ENCODE data around the gene KRT81. TPM values are rescaled to one million over a fixed set of nuclear protein-coding genes. Genes with fewer than 3 reads are reported as not detected.
"Not testable (repeated sequence)": the region's sequence is repeated elsewhere in the genome, so short reads cannot be mapped to it uniquely, and the experiment has no call there.

KRT81 gene
- total RNA-seq, 1 experiment from 2014 or later = 2.5 TPM

- intact Hi-C loops (cut with micrococcal nuclease; ENCODE audit: unreplicated experiment) = no loop called here
These were observed 4.3 kb upstream of the KRT81 start for GRCh38 chr12:52295663-52296062.

GRCh38 chr12:52294803-52295202 lies 3.5 kb upstream of the KRT81 start:
- TF ChIP-seq, protein P1, sequence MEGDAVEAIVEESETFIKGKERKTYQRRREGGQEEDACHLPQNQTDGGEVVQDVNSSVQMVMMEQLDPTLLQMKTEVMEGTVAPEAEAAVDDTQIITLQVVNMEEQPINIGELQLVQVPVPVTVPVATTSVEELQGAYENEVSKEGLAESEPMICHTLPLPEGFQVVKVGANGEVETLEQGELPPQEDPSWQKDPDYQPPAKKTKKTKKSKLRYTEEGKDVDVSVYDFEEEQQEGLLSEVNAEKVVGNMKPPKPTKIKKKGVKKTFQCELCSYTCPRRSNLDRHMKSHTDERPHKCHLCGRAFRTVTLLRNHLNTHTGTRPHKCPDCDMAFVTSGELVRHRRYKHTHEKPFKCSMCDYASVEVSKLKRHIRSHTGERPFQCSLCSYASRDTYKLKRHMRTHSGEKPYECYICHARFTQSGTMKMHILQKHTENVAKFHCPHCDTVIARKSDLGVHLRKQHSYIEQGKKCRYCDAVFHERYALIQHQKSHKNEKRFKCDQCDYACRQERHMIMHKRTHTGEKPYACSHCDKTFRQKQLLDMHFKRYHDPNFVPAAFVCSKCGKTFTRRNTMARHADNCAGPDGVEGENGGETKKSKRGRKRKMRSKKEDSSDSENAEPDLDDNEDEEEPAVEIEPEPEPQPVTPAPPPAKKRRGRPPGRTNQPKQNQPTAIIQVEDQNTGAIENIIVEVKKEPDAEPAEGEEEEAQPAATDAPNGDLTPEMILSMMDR (conservative IDR thresholded peaks at IDR 0.05) = no peak
- TF ChIP-seq EZH2 (IDR thresholded peaks at IDR 0.05; ENCODE audit: low read depth) = no peak
- ChIA-PET CTCF (no interaction called here), POLR2A (ENCODE audit: unreplicated experiment) (interaction anchor here (0.6 kb wide), 2 partner anchors 141 to 228 kb away, joined by 3 to 10 read pairs; no protein-coding TSS in a partner anchor)
- Histone ChIP-seq H2AFZ (no peak overlapping the region), H3K4me2 (no peak overlapping the region), H3K79me2 (ENCODE audit: low read depth) (no peaks in the 10 kb centered on the region), H3K4me3 (no peak overlapping the region), H3K36me3 (ENCODE audit: low read depth) (no peaks in the 10 kb centered on the region), H3K27me3 (ENCODE audit: insufficient read depth, low read depth) (no peaks in the 10 kb centered on the region), H4K20me1 (ENCODE audit: insufficient read depth) (no peaks in the 10 kb centered on the region), H3K9me3 (ENCODE audit: insufficient read depth, low read depth) (no peaks in the 10 kb centered on the region), H3K27ac (no peak overlapping the region), H3F3A (ENCODE audit: insufficient read depth, low read depth) (0 out of 2 replicates have a peak, but pooled peaks cover 6% of the 10 kb centered on the region), H3K4me1 (replicated peaks; ENCODE audit: insufficient read depth) (0 out of 2 replicates have a peak, but pooled peaks cover 4% of the 10 kb centered on the region), H3K9me2 (ENCODE audit: insufficient read depth) (no peaks in the 10 kb centered on the region)
- no peak for DNase-seq
- BruUV-seq (replicated peaks) = no TSS peak
- intact Hi-C loops (cut with micrococcal nuclease; ENCODE audit: unreplicated experiment) = no loop called here

More at GRCh38 chr12:52295663-52296062, 4.3 kb upstream of the KRT81 start:
- TF ChIP-seq EZH2 (IDR thresholded peaks at IDR 0.05; ENCODE audit: low read depth) = no peak
- TF ChIP-seq, protein P1 (conservative IDR thresholded peaks at IDR 0.05) = no peak
- H3K9me2 ChIP-seq (ENCODE audit: insufficient read depth) = no peaks in the 10 kb centered on the region
- H3F3A ChIP-seq (ENCODE audit: insufficient read depth, low read depth) = 0 out of 2 replicates have a peak, but pooled peaks cover 6% of the 10 kb centered on the region
- H3K4me2 ChIP-seq = no peak overlapping the region
- H2AFZ ChIP-seq = no peak overlapping the region
- DNase-seq = no peak
- no peak overlapping the region for H3K27ac ChIP-seq
- H3K9me3 ChIP-seq (ENCODE audit: insufficient read depth, low read depth) = no peaks in the 10 kb centered on the region
- no peaks in the 10 kb centered on the region for H3K79me2 ChIP-seq (ENCODE audit: low read depth)
- no peak overlapping the region for H3K4me3 ChIP-seq
- no peaks in the 10 kb centered on the region for H4K20me1 ChIP-seq (ENCODE audit: insufficient read depth)
- BruUV-seq (replicated peaks) = no TSS peak
- H3K27me3 ChIP-seq (ENCODE audit: insufficient read depth, low read depth) = no peaks in the 10 kb centered on the region
- H3K36me3 ChIP-seq (ENCODE audit: low read depth) = no peaks in the 10 kb centered on the region
- ChIA-PET POLR2A (ENCODE audit: unreplicated experiment) (interaction anchor here (0.6 kb wide), 2 partner anchors 17 to 227 kb away, joined by 3 to 4 read pairs; no protein-coding TSS in a partner anchor), CTCF (no interaction called here)
- H3K4me1 ChIP-seq (replicated peaks; ENCODE audit: insufficient read depth) = 0 out of 2 replicates have a peak, but pooled peaks cover 4% of the 10 kb centered on the region

- H2AFZ ChIP-seq = no peak overlapping the region
- DNase-seq = no peak
- intact Hi-C loops (cut with micrococcal nuclease; ENCODE audit: unreplicated experiment) = no loop called here
- ChIA-PET POLR2A (ENCODE audit: unreplicated experiment) (interaction anchor here (0.6 to 0.7 kb wide), 2 partner anchors 26 to 91 kb away, joined by 3 read pairs; no protein-coding TSS in a partner anchor), CTCF (interaction anchor here (0.6 kb wide), 1 partner anchor 15 kb away, joined by 9 read pairs; no protein-coding TSS in a partner anchor)
- no TSS peak for BruUV-seq (replicated peaks)
- H3K36me3 ChIP-seq (ENCODE audit: low read depth) = no peaks in the 10 kb centered on the region
- H3K9me2 ChIP-seq (ENCODE audit: insufficient read depth) = no peaks in the 10 kb centered on the region
- H3K79me2 ChIP-seq (ENCODE audit: low read depth) = no peaks in the 10 kb centered on the region
- no peaks in the 10 kb centered on the region for H4K20me1 ChIP-seq (ENCODE audit: insufficient read depth)
- no peaks in the 10 kb centered on the region for H3K27me3 ChIP-seq (ENCODE audit: insufficient read depth, low read depth)
- no peak overlapping the region for H3K4me2 ChIP-seq
- H3K4me3 ChIP-seq = no peak overlapping the region
- TF ChIP-seq EZH2 (IDR thresholded peaks at IDR 0.05; ENCODE audit: low read depth) = no peak
- H3K9me3 ChIP-seq (ENCODE audit: insufficient read depth, low read depth) = no peaks in the 10 kb centered on the region
- no peak overlapping the region for H3K27ac ChIP-seq
- H3F3A ChIP-seq (ENCODE audit: insufficient read depth, low read depth) = 0 out of 2 replicates have a peak, but pooled peaks cover 6% of the 10 kb centered on the region
- 0 out of 2 replicates have a peak, but pooled peaks cover 4% of the 10 kb centered on the region for H3K4me1 ChIP-seq (replicated peaks; ENCODE audit: insufficient read depth)
These were observed 2.6 kb upstream of the KRT81 start for GRCh38 chr12:52293926-52294325.

GRCh38 chr12:52290483-52291134 lies 725 bp downstream of the KRT81 start:
- intact Hi-C loops (cut with micrococcal nuclease; ENCODE audit: unreplicated experiment); H2AFZ ChIP-seq; H3K9me2 ChIP-seq (ENCODE audit: insufficient read depth); POLR2A ChIA-PET (ENCODE audit: unreplicated experiment); H3K27me3 ChIP-seq (ENCODE audit: insufficient read depth, low read depth); DNase-seq; BruUV-seq (replicated peaks); H3K36me3 ChIP-seq (ENCODE audit: low read depth); H3K4me2 ChIP-seq; H4K20me1 ChIP-seq (ENCODE audit: insufficient read depth); H3K79me2 ChIP-seq (ENCODE audit: low read depth); H3K4me3 ChIP-seq; H3K27ac ChIP-seq; H3K9me3 ChIP-seq (ENCODE audit: insufficient read depth, low read depth); CTCF ChIA-PET: not testable (repeated sequence)
- Histone ChIP-seq H3K4me1 (replicated peaks; ENCODE audit: insufficient read depth) (peaks cover 17% of the 10 kb centered on the region), H3F3A (ENCODE audit: insufficient read depth, low read depth) (peaks cover 10% of the 10 kb centered on the region)

- H3K9me3 ChIP-seq (ENCODE audit: insufficient read depth, low read depth); H4K20me1 ChIP-seq (ENCODE audit: insufficient read depth); H2AFZ ChIP-seq; H3K79me2 ChIP-seq (ENCODE audit: low read depth); CTCF ChIA-PET; intact Hi-C loops (cut with micrococcal nuclease; ENCODE audit: unreplicated experiment); H3K27me3 ChIP-seq (ENCODE audit: insufficient read depth, low read depth); H3K36me3 ChIP-seq (ENCODE audit: low read depth); BruUV-seq (replicated peaks); H3K9me2 ChIP-seq (ENCODE audit: insufficient read depth); POLR2A ChIA-PET (ENCODE audit: unreplicated experiment): not testable (repeated sequence)
- Histone ChIP-seq H3K27ac (peak overlapping the region; percentile 74), H3K4me3 (peak overlapping the region; percentile 50; the same call in 1 of the 2 replicates), H3K4me1 (replicated peaks; ENCODE audit: insufficient read depth) (peaks cover 38% of the 10 kb centered on the region), H3K4me2 (peak overlapping the region; percentile 66), H3F3A (ENCODE audit: insufficient read depth, low read depth) (peaks cover 21% of the 10 kb centered on the region)
- peak in 1 of 2 experiments; percentile 51 for DNase-seq
These were observed 3.2 kb downstream of the KRT81 start for GRCh38 chr12:52287816-52288805.

Measured in PC-9 (cell line).